HEK293T (cell line): ENCODE data around the gene KCTD6.

Source experiments
- CTCF ChIA-PET: fragments of 350-600 bp; formaldehyde crosslinking; extraction: SDS; loops from one replicate; lab custom pipeline; 2021; ENCODE audit warnings: antibody characterized with exemption, inconsistent platforms; lab: Yijun Ruan, JAX
- POLR2A ChIA-PET: fragments of 350-600 bp; formaldehyde crosslinking; extraction: SDS; loops from one replicate; lab custom pipeline; 2020; ENCODE audit warnings: antibody characterized with exemption, inconsistent platforms; lab: Yijun Ruan, JAX
- DNase-seq: peaks from one replicate; pipeline ENCODE4 v3.0.0; 2012; ENCODE audit warnings: mixed read lengths; ENCODE audit errors: extremely low spot score
- ARNT ChIP-seq: fragments of 450-650 bp; IDR thresholded peaks from 2 replicates; pipeline ENCODE4 v1.6.1; 2017; ENCODE audit warnings: mild to moderate bottlenecking
- BHLHE40 ChIP-seq: fragments of 450-650 bp; IDR thresholded peaks from 2 replicates; pipeline ENCODE4 v1.6.1; 2016; ENCODE audit warnings: mild to moderate bottlenecking, moderate library complexity, borderline replicate concordance
- CTBP1 ChIP-seq: fragments of 450-650 bp; IDR thresholded peaks from 2 replicates; pipeline ENCODE4 v1.6.1; 2016; ENCODE audit warnings: borderline replicate concordance
- ELF4 ChIP-seq: fragments of 450-650 bp; IDR thresholded peaks from 2 replicates; pipeline ENCODE4 v1.6.1; 2017; ENCODE audit warnings: antibody characterized with exemption
- FOXA1 ChIP-seq: fragments of 450-650 bp; IDR thresholded peaks from 2 replicates; pipeline ENCODE4 v1.6.1; 2016; ENCODE audit warnings: mild to moderate bottlenecking
- FOXK2 ChIP-seq: fragments of 450-650 bp; IDR thresholded peaks from 2 replicates; pipeline ENCODE4 v1.6.1; 2016; ENCODE audit warnings: mild to moderate bottlenecking
- FOXM1 ChIP-seq: fragments of 450-650 bp; IDR thresholded peaks from 2 replicates; pipeline ENCODE4 v1.6.1; 2017; ENCODE audit warnings: mild to moderate bottlenecking, borderline replicate concordance
- HDGF ChIP-seq: fragments of 450-650 bp; IDR thresholded peaks from 2 replicates; pipeline ENCODE4 v1.6.1; 2017; ENCODE audit warnings: antibody characterized with exemption, borderline replicate concordance
- L3MBTL2 ChIP-seq: fragments of 450-650 bp; conservative IDR thresholded peaks from 2 replicates; pipeline ENCODE4 v1.6.1; 2016; ENCODE audit warnings: mild to moderate bottlenecking
- LEF1 ChIP-seq: fragments of 450-650 bp; IDR thresholded peaks from 2 replicates; pipeline ENCODE4 v1.6.1; 2017; ENCODE audit warnings: mild to moderate bottlenecking, borderline replicate concordance
- NFRKB ChIP-seq: fragments of 450-650 bp; IDR thresholded peaks from 2 replicates; pipeline ENCODE4 v1.6.1; 2016; ENCODE audit warnings: mild to moderate bottlenecking, moderate library complexity
- PKNOX1 ChIP-seq: fragments of 450-650 bp; IDR thresholded peaks from 2 replicates; pipeline ENCODE4 v1.6.1; 2016
- SP1 ChIP-seq: fragments of 450-650 bp; IDR thresholded peaks from 2 replicates; pipeline ENCODE4 v1.6.1; 2017
- SUZ12 ChIP-seq: fragments of 450-650 bp; IDR thresholded peaks from 2 replicates; pipeline ENCODE4 v1.6.1; 2016; ENCODE audit warnings: mild to moderate bottlenecking
- TARDBP ChIP-seq: fragments of 450-650 bp; IDR thresholded peaks from 2 replicates; pipeline ENCODE4 v1.6.1; 2016
- ZNF384 ChIP-seq: fragments of 450-650 bp; IDR thresholded peaks from 2 replicates; pipeline ENCODE4 v1.6.1; 2016

KCTD6 gene

GRCh38 chr3:58496206-58496857 lies 4.4 kb downstream of the KCTD6 start:
- POLR2A ChIA-PET = no interaction called here
- DNase-seq = no peak
- CTCF ChIA-PET = interaction anchor here (1.6 to 2.8 kb wide), 2 partner anchors 33 to 190 kb away, joined by 6 to 8 read pairs; partner anchors contain the start of genes HTD2 and RPP14
- no peak for TF ChIP-seq FOXK2
- no peak for TF ChIP-seq TARDBP
- no peak for TF ChIP-seq LEF1
- TF ChIP-seq ZNF384 = no peak
- TF ChIP-seq FOXA1 = no peak
- TF ChIP-seq FOXM1 = no peak
- no peak for TF ChIP-seq SP1
- TF ChIP-seq NFRKB = no peak
- no peak for TF ChIP-seq SUZ12
- no peak for TF ChIP-seq L3MBTL2
- TF ChIP-seq HDGF = no peak
- TF ChIP-seq ARNT = no peak
- TF ChIP-seq CTBP1 = no peak
- no peak for TF ChIP-seq BHLHE40

DNA sequence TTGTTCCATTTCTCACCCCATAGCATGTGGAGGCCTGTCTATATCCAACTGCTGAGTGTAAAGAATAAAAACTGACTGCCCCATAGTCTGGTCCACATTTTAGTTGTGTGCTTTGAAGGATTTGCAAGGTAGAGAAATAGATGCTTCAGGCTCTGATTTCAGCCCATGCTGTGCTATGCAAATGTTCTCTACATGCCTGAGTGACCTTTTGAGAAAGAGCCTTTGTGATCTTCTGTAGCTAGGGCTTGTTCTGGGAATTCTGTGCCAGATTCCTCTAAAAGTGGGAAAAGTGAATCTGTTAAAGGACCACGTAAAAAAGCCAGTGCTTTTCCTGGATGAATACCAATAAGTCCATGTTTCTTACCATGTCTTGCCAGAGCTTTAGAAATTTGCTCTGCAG lies 5.2 kb downstream of the KCTD6 start:
- ChIA-PET CTCF (interaction anchor here (2.8 kb wide), 1 partner anchor 191 kb away, joined by 6 read pairs; the partner anchor contains the start of genes HTD2 and RPP14), POLR2A (no interaction called here)
- DNase-seq = no peak
- no peak for TF ChIP-seq HDGF
- TF ChIP-seq BHLHE40 = no peak
- TF ChIP-seq FOXK2 = no peak
- TF ChIP-seq CTBP1 = no peak
- no peak for TF ChIP-seq SUZ12

DNA sequence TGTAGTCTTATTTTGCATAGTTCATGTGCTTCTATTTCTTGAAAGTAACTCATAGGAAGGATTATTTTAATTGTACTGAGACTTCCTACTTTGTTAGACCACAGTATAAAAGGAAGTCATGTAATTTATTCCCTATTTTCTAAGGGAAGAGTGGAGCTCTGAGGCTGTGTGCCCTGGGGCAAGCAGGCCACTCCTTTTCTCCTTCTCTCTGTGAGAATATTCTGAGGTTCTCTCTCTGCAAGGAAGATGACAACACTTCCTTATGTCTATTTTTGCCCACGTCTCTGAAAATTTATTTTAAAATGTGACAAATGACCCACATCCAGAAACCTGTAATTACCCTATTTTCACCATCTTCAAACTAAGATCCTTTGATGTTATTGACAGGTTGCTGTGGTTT lies 11.0 kb downstream of the KCTD6 start:
- ChIA-PET POLR2A (no interaction called here), CTCF (no interaction called here)
- TF ChIP-seq TARDBP (no peak), ZNF384 (no peak), PKNOX1 (no peak), FOXM1 (no peak), HDGF (no peak), SUZ12 (no peak), NFRKB (no peak), LEF1 (no peak), BHLHE40 (no peak), L3MBTL2 (no peak), SP1 (no peak), ELF4 (no peak), FOXK2 (no peak)
- no peak for DNase-seq

DNA sequence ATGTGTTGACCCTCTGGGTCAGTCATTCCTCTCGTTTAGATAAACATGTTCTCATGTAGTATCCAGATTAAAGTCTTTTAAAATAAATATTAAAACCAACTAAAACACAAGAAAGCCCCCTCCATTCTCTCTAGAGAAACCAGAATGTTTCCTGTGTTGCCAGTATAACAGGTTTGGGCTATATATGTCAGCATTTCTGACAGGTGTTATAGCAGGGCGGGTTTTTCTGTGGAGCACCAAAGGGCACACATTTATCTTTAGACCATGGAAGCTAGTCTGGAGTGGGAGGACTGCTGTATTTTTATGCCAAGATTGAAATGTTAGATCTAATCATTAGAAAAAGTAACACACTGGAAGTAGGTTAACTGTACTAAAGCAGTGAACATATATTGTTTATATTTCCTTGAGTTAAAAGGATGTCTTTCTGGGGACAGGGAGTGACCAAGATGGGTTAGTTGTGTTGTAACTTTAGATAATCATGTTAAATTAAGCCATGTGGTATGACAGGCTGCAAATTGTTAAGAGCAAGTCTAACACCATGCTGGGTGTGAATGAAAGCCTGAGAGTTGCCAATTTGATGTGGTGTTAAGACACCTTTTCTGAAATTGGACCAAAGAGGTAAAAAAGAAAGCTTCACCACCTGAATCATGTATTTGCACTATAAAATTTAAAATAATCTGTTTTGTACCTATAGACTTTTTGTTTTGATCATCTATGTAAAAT lies 15.6 kb downstream of the KCTD6 start:
- POLR2A ChIA-PET = no interaction called here

GRCh38 chr3:58508437-58508836 lies 16.5 kb downstream of the KCTD6 start:
- DNase-seq = no peak
- peak; percentile 75 for TF ChIP-seq PKNOX1
- TF ChIP-seq SUZ12 = no peak
- ChIA-PET POLR2A (no interaction called here), CTCF (interaction anchor here (0.6 kb wide), 1 partner anchor 78 kb away, joined by 4 read pairs; no protein-coding TSS in a partner anchor)

More for the DNA sequence above, 15.6 kb downstream of the KCTD6 start:
- CTCF ChIA-PET = interaction anchor here (1.5 kb wide), 1 partner anchor 21 kb away, joined by 4 read pairs; no protein-coding TSS in a partner anchor
- no peak for DNase-seq
- TF ChIP-seq LEF1 (no peak), ELF4 (no peak), L3MBTL2 (no peak), SP1 (no peak), ZNF384 (no peak), PKNOX1 (no peak), CTBP1 (no peak), FOXA1 (no peak), ARNT (no peak), FOXK2 (no peak), BHLHE40 (no peak), SUZ12 (no peak), FOXM1 (no peak), TARDBP (no peak), NFRKB (no peak), HDGF (no peak)

- no peak for TF ChIP-seq FOXK2
- no peak for TF ChIP-seq TARDBP
- ChIA-PET POLR2A (no interaction called here), CTCF (interaction anchor here (1.4 kb wide), 1 partner anchor 18 kb away, joined by 3 read pairs; no protein-coding TSS in a partner anchor)
- DNase-seq = no peak
Measured at GRCh38 chr3:58514405-58514804, 22.5 kb downstream of the KCTD6 start.
